Measurements from ENCODE around the gene SLC44A3. TPM values are rescaled to one million over a fixed set of nuclear protein-coding genes. Genes with fewer than 3 reads are reported as not detected.
"Not testable (repeated sequence)": the region's sequence is repeated elsewhere in the genome, so short reads cannot be mapped to it uniquely, and the experiment has no call there.

The SLC44A3 gene
- polyA plus RNA-seq, 3 donors, result 58.6 to 69.8 (median 62.7) TPM

DNA sequence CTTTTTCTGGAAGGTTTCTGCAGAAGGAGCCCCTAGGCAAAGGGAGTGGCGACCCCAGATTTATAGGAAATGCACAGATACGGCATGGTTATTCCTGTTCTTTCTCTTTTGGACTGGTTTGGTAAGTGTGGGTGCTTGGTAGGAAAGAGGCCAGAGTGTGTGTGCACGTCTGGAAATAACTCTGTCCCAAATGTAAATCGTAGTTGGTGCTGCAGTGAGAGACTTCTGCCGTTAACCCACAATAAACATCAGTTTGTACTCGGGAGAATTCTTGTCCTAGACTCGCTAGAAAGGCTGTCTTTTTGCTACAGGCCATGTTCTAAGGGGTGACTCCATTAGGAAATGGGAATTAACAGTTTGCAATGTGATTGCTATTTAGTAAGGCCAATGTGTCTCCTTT lies 779 bp downstream of the SLC44A3 start:
- no peak for DNase-seq (ENCODE audit: extremely low read depth in 1 of 11, low read depth in 9 of 11, low spot score in 4 of 11)

DNA sequence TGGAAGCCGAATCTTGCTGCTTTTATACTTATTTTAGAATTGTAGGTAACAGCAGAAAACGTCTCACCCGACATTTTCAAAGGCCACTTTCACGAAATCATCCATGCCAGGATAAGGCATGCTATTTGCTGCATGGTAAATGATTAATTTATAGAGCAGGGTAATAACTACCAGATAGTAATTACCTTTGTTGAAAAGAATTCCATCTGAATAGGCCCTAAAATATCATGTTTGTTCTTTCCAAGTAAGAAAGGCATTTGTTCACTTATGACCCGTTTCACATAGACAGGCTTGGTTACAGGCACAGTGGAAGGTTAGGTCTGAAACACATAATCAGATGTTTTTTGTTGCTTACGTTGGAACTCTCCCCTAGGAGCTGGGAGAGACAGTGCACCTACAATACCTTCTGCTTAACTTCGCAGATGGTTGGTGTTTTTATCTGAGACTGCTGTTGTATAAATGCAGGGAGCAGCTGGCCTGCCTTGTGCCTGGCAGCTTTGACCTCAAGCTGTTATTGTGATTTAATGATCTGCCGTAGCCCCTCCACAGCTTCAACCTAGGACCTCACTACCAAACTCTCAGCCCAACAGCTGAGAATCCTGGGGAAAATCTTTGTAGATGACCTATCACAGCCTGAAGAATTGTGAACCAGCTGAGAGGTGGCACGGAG lies 1.6 kb downstream of the SLC44A3 start:
- peak in 1 of 11 donors; percentile 44 for DNase-seq (ENCODE audit: extremely low read depth in 1 of 11, low read depth in 9 of 11, low spot score in 4 of 11)

DNA sequence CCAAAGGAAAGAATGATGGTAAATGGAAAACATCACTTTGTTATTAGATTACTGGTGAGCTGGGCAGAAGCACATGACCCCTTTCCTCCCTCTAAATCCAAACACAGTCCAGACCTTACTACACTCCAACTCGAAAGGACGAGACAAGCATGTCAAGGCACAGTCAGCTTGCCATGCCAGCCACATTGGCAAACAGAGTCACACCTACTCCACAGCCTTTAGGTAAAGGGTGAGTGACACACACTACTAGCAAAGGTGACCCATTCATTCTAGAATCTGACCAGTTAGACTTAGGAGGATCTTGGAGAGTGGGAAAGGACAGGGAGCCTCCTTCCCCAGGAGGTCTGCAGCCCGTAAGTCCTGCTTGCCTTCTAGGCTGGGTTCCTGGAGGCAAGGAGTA lies 3.0 kb downstream of the SLC44A3 start:
- no peak for DNase-seq (ENCODE audit: extremely low read depth in 1 of 11, low read depth in 9 of 11, low spot score in 4 of 11)

DNA sequence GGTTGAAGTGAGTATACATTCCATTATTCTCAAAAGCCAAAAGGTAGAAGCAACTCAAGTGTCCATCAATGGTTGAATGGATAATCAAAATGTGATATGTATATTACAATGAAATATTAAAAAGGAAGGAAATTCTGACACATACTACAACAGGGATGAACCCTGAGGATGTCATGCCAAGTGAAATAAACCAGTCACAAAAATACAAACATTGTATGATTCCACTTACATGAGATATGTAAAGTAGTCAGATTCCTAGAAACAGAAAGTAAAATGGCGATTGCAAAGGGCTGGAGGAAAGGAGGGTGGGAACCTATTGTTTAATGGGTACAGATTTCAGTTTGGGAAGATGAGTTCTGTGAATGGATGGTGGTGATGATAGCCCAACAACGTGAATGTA lies 5.8 kb downstream of the SLC44A3 start:
- DNase-seq (ENCODE audit: extremely low read depth in 1 of 11, low read depth in 9 of 11, low spot score in 4 of 11), result no peak

DNA sequence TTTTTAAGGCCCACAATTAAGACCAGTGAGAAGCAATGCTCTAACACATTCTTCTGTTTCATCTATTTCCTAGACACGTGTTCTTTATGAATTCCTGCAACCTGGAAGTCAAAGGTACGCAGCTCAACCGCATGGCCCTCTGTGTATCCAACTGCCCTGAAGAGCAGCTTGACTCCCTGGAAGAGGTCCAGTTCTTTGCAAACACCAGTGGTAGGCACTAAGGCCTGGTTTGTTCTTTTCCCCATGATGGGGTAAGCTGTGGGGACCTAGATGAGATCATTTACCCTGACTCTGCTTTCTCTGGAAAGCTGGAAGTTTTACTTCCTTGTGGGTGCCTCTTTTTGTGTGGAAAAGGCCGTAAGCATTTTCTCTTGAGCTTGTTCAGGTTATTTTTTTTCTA lies 7.3 kb downstream of the SLC44A3 start:
- no peak for DNase-seq (ENCODE audit: extremely low read depth in 1 of 11, low read depth in 9 of 11, low spot score in 4 of 11)

DNA sequence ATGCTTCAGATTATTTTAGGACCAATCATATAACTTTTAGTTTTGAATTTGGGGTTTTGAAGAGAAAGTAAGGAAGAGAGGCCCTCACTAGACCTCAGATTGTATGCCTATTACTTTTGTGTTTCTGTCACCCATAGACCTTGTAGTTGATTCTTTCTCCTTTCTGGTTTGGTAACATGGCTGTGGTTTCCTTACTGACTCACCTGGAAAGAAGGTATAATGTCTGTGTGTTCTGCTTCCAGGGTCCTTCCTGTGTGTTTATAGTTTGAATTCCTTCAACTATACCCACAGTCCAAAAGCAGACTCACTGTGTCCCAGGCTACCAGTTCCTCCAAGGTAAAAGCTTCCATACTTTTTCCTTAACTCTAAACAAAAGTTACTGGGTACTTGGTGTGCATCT lies 8.1 kb downstream of the SLC44A3 start:
- DNase-seq (ENCODE audit: extremely low read depth in 1 of 11, low read depth in 9 of 11, low spot score in 4 of 11), result no peak

DNA sequence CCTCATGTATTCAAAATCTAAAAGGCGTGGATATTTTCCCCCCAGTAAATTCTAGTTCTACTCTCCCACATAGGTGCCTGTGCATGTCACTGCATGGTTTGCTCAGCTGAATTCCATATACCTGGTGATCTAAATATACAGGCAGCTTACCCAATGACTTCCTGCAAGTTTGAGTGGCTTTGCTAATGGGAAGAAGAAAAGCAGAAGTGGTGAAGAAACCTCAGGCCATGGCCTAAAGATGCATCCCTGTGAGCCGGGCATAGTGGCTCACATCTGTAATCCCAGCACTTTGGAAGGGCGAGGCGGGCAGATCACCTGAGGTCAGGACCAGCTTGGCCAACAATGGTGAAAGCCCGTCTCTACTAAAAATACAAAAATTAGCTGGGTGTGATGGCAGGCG lies 11.5 kb downstream of the SLC44A3 start:
- DNase-seq (ENCODE audit: extremely low read depth in 1 of 11, low read depth in 9 of 11, low spot score in 4 of 11), result no peak

DNA sequence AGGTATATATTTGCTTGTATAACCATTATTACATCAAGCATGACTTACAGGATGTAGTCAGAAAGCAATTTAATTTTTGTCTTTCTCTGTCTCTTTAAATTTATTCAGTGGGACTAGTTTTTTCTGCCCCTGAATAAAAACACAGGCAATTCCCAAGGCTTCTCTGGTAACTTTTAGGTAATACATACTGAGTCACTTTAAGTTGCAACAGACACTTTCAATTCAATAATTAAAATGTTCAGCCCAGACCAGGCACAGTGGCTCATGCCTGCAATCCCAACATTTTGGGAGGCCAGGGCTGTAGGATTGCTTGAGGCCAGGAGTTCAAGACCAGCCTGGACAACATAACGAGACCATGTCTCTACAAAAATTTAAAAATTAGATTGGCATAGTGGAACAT lies 12.3 kb downstream of the SLC44A3 start:
- DNase-seq (ENCODE audit: extremely low read depth in 1 of 11, low read depth in 9 of 11, low spot score in 4 of 11), result no peak

DNA sequence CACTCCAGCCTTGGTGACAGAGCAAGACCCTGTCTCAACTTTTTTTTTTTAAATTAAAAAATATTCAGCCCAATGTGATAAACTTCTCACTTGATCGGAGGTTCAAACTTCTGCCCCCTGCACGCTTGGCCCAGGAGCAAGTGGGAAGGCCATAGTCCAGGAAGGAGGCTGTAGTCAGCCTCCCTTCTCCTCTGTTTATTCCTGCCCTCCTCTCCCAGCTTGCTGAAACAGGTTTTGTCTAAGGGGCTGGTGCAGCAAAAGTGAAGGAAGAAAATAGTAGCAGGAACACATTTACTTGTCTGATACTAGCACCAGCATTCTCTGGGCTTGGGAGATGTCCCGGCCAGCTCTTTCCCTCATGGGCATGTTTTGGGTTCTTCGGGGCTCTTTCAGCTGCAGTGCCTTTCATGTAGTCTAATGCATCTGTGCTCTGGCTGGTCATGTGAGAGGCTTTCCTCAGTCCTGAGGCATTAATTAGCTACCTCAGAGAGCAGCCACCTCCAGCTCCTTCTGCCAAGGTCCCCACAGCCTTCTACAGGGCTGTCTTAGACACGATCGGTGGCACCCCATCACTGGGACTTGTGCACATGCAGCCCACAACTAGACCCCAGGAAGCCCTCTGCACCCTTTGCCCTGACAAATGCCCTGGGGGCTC lies 12.9 kb downstream of the SLC44A3 start:
- DNase-seq (ENCODE audit: extremely low read depth in 1 of 11, low read depth in 9 of 11, low spot score in 4 of 11), result no peak

DNA sequence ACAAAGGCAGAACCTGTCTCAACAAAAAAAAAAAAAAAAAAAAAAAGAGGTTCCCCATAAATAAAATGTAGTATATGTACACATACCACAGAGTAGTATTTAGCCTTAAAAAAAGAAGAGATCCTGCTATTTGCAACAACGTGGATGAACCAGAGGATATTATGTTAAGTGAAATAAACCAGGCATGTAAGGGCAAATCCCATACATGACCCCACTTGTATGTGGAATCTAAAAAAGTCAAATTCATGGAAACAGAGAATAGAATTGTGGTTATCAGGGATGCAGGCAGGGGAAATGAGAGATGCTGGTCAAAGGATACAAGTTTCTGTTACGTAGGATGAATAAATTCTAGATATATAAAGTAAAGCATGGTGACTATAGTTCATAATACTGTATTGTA lies 16.7 kb downstream of the SLC44A3 start:
- no peak for DNase-seq (ENCODE audit: extremely low read depth in 1 of 11, low read depth in 9 of 11, low spot score in 4 of 11)

DNA sequence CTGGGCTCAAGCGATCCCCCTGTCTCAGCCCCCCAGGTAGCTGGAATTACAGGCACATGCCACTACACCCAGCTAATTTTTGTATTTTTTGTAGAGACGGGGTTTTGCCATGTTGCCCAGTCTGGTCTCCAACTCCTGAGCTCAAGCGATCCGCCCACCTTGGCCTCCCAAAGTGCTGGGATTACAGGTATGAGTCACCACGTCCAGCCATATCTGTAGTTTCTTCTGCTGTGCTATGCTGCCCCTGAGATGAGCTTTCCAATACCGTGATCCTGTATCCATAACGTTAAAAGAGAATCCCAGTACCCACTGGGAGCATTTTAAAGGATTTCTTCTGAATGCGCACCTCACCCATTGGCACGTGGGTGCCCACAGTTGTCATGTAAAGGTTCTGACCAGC lies 20.2 kb downstream of the SLC44A3 start:
- DNase-seq (ENCODE audit: extremely low read depth in 1 of 11, low read depth in 9 of 11, low spot score in 4 of 11), result not testable (repeated sequence)

DNA sequence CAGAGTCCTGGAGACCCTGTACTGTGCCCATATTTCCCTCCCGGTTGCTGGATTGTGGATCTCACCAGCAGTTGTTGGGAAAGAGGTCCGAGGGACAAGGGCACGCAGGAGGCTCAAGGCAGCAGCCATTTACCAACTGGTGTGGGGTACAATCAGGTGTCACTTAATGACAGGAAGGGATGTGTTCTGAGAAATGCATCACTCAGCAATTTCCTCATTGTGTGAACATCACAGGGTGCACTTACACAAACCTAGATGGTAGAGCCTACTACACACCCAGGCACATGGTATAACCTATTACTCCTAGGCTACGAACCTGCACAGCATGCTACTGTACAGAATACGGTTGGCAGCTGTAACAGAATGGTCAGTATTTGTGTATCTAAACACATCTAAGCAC lies 20.7 kb downstream of the SLC44A3 start:
- DNase-seq (ENCODE audit: extremely low read depth in 1 of 11, low read depth in 9 of 11, low spot score in 4 of 11), result no peak

DNA sequence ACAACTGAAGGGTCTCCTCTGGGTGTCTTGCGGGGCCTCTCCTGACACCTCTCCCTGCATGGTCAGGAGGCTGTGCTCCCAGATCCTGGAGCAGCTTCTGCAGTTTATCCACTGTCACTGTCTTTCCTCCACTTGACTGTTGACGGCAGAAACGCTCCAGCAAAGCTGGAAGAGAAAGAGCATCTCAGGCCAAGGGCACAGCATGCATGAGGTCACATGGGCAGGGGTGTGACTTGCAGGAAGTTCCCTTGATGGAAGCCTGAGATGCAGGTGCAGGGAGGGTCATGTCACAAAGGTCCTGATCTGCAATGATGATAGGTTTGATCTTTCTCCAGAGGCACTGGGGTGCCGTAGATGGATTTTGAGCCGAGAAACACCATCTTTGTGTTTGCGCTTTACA lies 23.3 kb downstream of the SLC44A3 start:
- no peak for DNase-seq (ENCODE audit: extremely low read depth in 1 of 11, low read depth in 9 of 11, low spot score in 4 of 11)

DNA sequence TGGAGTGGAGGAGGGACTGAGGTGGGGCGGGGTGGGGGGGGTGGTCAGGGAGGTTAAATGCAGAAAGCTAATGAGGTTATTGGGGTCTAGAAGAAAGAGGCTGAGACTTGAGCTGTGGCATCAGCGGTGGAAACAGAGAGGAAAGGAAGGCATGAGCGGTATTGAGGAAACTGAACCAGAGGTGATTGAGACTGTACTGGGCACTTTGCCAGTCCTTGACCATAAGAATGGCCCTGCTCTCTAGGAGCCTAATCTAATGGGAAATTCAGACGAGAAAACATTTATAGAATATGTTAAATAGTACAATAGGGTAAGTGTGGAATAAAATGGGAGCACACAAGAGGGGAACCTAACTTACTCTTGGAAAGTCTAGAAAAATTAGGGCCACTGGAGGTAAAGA lies 23.7 kb downstream of the SLC44A3 start:
- DNase-seq (ENCODE audit: extremely low read depth in 1 of 11, low read depth in 9 of 11, low spot score in 4 of 11), result no peak

DNA sequence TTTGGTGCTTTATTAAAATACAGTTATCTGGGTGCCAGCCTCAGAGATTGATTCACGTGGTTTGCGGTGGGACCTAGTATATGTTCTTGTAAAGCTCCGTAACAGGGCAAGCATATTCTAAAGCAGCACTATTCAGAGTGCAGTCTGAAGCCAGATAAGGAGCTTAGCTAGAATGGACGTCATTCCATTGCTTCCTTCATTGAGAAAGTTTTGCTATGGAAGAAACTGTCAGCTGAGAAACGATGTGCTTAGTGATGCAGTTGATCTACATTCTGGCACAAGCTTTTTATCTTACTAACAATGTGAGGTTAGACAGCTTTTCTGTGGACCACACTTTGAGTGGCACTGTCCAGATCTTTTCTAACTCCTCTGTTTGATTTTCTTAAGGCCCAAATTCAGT lies 26.2 kb downstream of the SLC44A3 start:
- DNase-seq (ENCODE audit: extremely low read depth in 1 of 11, low read depth in 9 of 11, low spot score in 4 of 11), result no peak

DNA sequence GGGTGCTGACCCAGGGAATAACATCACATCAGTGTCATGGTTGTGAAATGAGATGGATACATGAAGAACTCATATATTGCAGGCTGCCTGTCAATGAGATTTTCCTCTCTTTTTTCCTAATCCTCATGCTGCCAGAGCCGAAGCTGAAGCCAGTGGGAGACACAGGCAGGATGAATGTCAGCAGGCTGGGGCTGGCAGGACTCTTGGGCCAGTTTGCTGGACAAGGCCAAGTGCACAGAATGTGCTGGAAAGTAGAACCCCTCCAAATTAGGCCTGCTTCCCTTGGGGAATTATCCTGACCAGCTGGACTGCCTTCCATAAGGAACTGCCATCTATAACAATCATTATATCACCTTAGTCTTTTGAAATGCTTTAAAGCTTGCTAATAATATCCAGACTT lies 31.4 kb downstream of the SLC44A3 start:
- DNase-seq (ENCODE audit: extremely low read depth in 1 of 11, low read depth in 9 of 11, low spot score in 4 of 11), result no peak

DNA sequence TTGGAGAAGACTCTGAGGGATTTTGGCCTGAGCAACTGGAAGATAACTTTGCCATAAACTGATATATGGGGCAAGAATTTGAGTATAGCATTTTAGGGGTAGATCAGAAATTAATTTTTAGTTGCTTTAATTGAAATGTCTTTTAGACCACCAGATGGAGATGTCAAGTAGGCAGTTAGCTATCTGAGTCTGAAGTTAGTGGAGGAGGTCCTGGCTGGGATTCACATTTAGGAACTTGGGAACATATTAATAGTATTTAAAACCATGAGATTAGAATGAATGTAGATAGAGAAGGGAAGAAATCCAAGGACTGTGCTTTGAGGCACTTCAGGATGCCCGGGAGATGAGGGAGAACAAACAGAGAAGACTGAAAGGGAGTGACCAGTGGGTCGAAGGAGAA lies 32.6 kb downstream of the SLC44A3 start:
- DNase-seq (ENCODE audit: extremely low read depth in 1 of 11, low read depth in 9 of 11, low spot score in 4 of 11), result no peak

DNA sequence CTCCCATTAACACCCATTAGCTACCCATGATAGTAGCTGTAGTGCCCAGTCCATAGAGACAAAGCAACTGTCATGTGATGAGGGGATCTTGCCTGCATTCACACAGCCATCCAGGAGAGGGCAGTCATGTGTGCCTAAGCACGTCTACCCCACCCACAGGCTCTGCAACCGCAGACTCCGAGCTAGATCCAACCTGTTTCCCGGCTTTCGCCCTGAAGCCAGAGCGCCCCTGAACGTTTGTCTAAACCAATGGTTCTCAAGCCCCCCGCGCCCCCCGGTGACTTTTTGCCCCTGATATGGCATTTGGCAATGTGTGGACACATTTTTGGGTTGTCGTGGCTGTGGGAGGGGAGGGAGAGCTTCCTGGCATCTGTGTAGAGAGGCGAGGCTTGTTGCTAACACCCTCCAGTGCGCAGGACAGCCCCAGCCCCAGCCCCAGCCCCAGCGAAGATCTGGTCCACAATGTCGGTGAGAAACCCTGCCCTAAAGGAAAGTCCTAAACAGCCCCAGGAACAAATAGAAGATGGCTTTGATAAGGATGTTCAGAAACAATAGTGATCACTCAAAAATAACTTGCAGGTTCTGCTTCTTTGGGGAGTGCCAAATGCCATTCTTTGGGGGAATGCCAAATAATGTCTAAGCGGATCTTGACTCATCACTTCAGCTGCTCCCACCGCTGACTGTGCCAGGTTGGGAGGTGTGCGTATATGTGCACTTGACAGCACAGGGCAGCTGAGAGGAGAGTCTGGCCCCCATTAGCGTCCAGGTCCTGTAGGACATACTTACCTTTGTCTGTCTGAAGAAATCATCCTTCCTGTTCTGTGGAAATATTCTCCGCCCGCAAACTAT lies 34.5 kb downstream of the SLC44A3 start:
- DNase-seq (ENCODE audit: extremely low read depth in 1 of 11, low read depth in 9 of 11, low spot score in 4 of 11), result peak; percentile 69 to 89 (median 82)

DNA sequence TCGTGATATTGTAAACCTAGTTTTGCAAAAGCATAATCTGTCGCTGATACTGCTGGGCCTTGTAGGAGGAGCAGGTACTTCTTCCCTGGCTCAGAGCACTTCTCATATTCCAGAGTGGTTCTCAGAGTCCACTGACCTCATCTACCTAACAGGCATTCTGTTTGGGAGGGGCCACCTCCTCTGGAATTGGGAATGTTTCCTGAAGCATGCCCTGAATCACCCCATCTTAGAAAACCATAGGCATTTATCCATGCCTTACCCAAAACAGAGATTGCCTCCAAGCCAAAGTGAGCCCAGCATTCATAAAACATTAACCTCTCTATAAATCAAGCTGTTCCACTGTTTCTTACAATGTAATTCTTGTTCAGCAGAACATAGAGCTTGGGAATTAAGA lies 35.1 kb downstream of the SLC44A3 start:
- no peak for DNase-seq (ENCODE audit: extremely low read depth in 1 of 11, low read depth in 9 of 11, low spot score in 4 of 11)

DNA sequence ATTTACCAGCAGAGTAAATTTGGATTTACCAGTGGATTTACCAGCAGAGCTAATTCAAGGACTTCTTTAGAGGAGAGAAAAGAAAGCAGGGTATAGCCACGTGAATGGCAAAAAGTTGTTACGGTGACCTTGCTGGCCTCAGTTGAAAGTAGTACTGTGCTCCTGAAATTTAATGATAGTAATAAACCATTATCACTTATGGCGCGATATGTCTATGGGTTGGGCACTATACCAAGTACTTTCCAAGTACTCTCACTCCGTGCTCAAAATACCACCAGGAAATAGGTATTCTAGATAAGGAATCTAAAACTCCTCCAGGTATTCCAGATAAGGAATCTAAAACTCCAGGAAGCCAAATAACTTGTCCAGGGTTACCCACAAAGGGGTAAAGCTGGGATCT lies 35.8 kb downstream of the SLC44A3 start:
- no peak for DNase-seq (ENCODE audit: extremely low read depth in 1 of 11, low read depth in 9 of 11, low spot score in 4 of 11)

All from renal cortex interstitium (tissue), 11 donors.